ENCODE data around the gene BABAM1.
A peak's percentile ranks its signal among the peaks of the same experiment; 100 is the strongest.

BABAM1 gene

GRCh38 chr19:17304386-17305215, 37.4 kb downstream of the BABAM1 start:
- DNase-seq, result no peak

GRCh38 chr19:17305216-17305516, 37.9 kb downstream of the BABAM1 start:
- no peak for DNase-seq

- DNase-seq, result peak; percentile 99
These were observed 38.5 kb downstream of the BABAM1 start, which contains the start of gene MRPL34 for GRCh38 chr19:17305517-17306284. MRPL34 (plus strand) TSS chr19:17305872; CDS start chr19:17305893, 21 bp downstream.

GRCh38 chr19:17306285-17306714, 39.1 kb downstream of the BABAM1 start:
- no peak for DNase-seq

GRCh38 chr19:17307876-17308377, 40.7 kb downstream of the BABAM1 start:
- no peak for DNase-seq

- DNase-seq, result peak; percentile 100
These were observed 42.1 kb downstream of the BABAM1 start, which contains the start of gene DDA1 for GRCh38 chr19:17309198-17309964. DDA1 (plus strand) TSS chr19:17309563; CDS start chr19:17309655, 92 bp downstream.

- DNase-seq, result no peak
These were observed 42.8 kb downstream of the BABAM1 start for GRCh38 chr19:17309965-17310461.

GRCh38 chr19:17311455-17312188, 44.4 kb downstream of the BABAM1 start:
- DNase-seq, result no peak

- DNase-seq, result no peak
These were observed 45.2 kb downstream of the BABAM1 start for GRCh38 chr19:17312189-17313113.

GRCh38 chr19:17314007-17314593, 46.9 kb downstream of the BABAM1 start:
- DNase-seq, result no peak

GRCh38 chr19:17318966-17319365, 51.7 kb downstream of the BABAM1 start:
- DNase-seq, result no peak

GRCh38 chr19:17319473-17320238, 52.4 kb downstream of the BABAM1 start:
- no peak for DNase-seq

- DNase-seq, result no peak
These were observed 53.2 kb downstream of the BABAM1 start for GRCh38 chr19:17320435-17320834.

GRCh38 chr19:17321655-17322489, 54.6 kb downstream of the BABAM1 start:
- no peak for DNase-seq

GRCh38 chr19:17322854-17323253, 55.6 kb downstream of the BABAM1 start:
- DNase-seq, result no peak

- DNase-seq, result no peak
These were observed 56.2 kb downstream of the BABAM1 start for GRCh38 chr19:17323300-17323963.

GRCh38 chr19:17323964-17324332, 56.7 kb downstream of the BABAM1 start:
- peak; percentile 21 for DNase-seq

All from CD4-positive, alpha-beta T cell treated with Interleukin-21 for 1 hour (primary cell).